Measurements from ENCODE around the gene SNX6. TPM values are rescaled to one million over a fixed set of nuclear protein-coding genes. Genes with fewer than 3 reads are reported as not detected.

The SNX6 gene
- total and polyA plus RNA-seq, 12 donors: 16.6 to 205 (median 83.7) TPM

DNA sequence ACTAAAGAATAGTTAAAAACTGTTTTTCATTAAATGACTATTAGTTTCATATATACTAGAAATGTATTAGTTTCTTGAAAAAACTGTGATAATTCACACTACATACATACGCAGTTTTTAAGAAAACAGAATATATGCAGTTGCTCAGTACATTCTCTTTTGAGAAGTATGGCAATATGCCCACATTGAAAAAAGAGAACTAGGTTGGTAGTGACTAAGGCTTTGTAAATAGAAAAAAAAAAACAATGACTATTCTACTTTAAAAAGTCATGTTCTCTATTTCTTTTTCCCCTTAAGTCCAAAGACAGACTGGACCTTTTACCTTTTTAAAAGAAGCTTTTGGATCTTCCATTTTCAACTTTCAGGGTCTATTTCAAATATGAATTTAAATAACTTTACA is 25.0 kb downstream of the SNX6 start:
- H3K4me3 ChIP-seq: no peak overlapping the region
- no peaks in the 10 kb centered on the region for H3K27me3 ChIP-seq
- no peak for DNase-seq
- H3K27ac ChIP-seq: no peak overlapping the region
- intact Hi-C loops (cut with DNase I): no loop called here
- TF ChIP-seq, protein P1, sequence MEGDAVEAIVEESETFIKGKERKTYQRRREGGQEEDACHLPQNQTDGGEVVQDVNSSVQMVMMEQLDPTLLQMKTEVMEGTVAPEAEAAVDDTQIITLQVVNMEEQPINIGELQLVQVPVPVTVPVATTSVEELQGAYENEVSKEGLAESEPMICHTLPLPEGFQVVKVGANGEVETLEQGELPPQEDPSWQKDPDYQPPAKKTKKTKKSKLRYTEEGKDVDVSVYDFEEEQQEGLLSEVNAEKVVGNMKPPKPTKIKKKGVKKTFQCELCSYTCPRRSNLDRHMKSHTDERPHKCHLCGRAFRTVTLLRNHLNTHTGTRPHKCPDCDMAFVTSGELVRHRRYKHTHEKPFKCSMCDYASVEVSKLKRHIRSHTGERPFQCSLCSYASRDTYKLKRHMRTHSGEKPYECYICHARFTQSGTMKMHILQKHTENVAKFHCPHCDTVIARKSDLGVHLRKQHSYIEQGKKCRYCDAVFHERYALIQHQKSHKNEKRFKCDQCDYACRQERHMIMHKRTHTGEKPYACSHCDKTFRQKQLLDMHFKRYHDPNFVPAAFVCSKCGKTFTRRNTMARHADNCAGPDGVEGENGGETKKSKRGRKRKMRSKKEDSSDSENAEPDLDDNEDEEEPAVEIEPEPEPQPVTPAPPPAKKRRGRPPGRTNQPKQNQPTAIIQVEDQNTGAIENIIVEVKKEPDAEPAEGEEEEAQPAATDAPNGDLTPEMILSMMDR (IDR thresholded peaks at IDR 0.05): no peak
- no peak for TF ChIP-seq POLR2A (IDR thresholded peaks at IDR 0.05)
- 67 to 81% (median 73%) methylated on average over 1 of the region's 1 CpG for WGBS, 4 donors
- no peaks in the 10 kb centered on the region for H3K9me3 ChIP-seq (replicated peaks in 1 of 3)
- H3K36me3 ChIP-seq (replicated peaks in 1 of 2): peaks cover 0 to 91% of the 10 kb centered on the region in 2 donors
- H3K4me1 ChIP-seq (replicated peaks in 1 of 2): peaks cover 0 to 6% of the 10 kb centered on the region in 2 donors

DNA sequence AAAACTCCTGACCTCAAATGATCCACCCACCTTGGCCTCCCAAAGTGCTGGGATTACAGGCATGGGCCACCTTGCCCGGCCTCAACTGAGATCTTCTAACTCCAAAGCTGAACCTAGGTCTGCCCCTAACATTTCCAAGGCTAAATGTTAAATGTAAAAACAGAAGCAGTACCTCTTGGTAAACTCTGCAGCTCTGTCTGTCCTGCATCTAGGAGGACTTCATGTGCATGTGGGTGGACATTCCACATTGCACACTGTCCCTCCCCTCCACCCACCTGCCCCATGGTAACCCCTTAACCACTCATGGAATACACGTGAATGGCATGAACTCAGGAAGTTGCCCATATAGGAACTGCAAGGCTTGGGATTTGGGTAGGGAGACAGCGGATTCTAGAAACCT is 33.1 kb downstream of the SNX6 start:
- no peak overlapping the region for H3K27ac ChIP-seq
- peaks cover 0 to 95% of the 10 kb centered on the region in 2 donors for H3K36me3 ChIP-seq (replicated peaks in 1 of 2)
- no peak overlapping the region for H3K4me3 ChIP-seq
- intact Hi-C loops (cut with DNase I): no loop called here
- no peaks in the 10 kb centered on the region for H3K4me1 ChIP-seq (replicated peaks in 1 of 2)
- DNase-seq: peak in 1 of 7 donors; percentile 15
- TF ChIP-seq, protein P1 (IDR thresholded peaks at IDR 0.05): no peak
- no peak for TF ChIP-seq POLR2A (IDR thresholded peaks at IDR 0.05)
- H3K27me3 ChIP-seq: no peaks in the 10 kb centered on the region
- H3K9me3 ChIP-seq (replicated peaks in 1 of 3): no peaks in the 10 kb centered on the region
- 81 to 87% (median 84%) methylated on average over 3 of the region's 3 CpGs for WGBS, 4 donors

GRCh38 chr14:34593740-34594375 is 36.1 kb downstream of the SNX6 start:
- WGBS, 4 donors: 91 to 96% (median 95%) methylated on average over 10 to 11 of the region's 11 CpGs
- H3K36me3 ChIP-seq (replicated peaks in 1 of 2): peaks cover 0 to 95% of the 10 kb centered on the region in 2 donors
- intact Hi-C loops (cut with DNase I): no loop called here
- H3K4me1 ChIP-seq (replicated peaks in 1 of 2): no peaks in the 10 kb centered on the region
- DNase-seq: peak in 3 of 7 donors; percentile 16 to 42 (median 30)
- H3K27me3 ChIP-seq: no peaks in the 10 kb centered on the region
- H3K27ac ChIP-seq: no peak overlapping the region
- no peaks in the 10 kb centered on the region for H3K9me3 ChIP-seq (replicated peaks in 1 of 3)
- no peak overlapping the region for H3K4me3 ChIP-seq
- TF ChIP-seq, protein P1 (IDR thresholded peaks at IDR 0.05): no peak
- no peak for TF ChIP-seq POLR2A (IDR thresholded peaks at IDR 0.05)

- no peaks in the 10 kb centered on the region for H3K4me1 ChIP-seq (replicated peaks in 1 of 2)
- no peaks in the 10 kb centered on the region for H3K27me3 ChIP-seq
- H3K9me3 ChIP-seq (replicated peaks in 1 of 3): no peaks in the 10 kb centered on the region
- intact Hi-C loops (cut with DNase I): no loop called here
- no peak for TF ChIP-seq POLR2A (IDR thresholded peaks at IDR 0.05)
- TF ChIP-seq, protein P1 (IDR thresholded peaks at IDR 0.05): no peak
- no peak overlapping the region for H3K27ac ChIP-seq
- peaks cover 0 to 94% of the 10 kb centered on the region in 2 donors for H3K36me3 ChIP-seq (replicated peaks in 1 of 2)
- 91 to 98% (median 95%) methylated on average over 5 of the region's 5 CpGs for WGBS, 4 donors
- peak in 2 of 7 donors; percentile 4 to 14 for DNase-seq
- no peak overlapping the region for H3K4me3 ChIP-seq
These were observed 37.3 kb downstream of the SNX6 start for GRCh38 chr14:34592623-34593022.

Measured in adrenal gland (tissue), 12 donors.